WI38 (cell line): ENCODE data around the gene WNT7A.

Source experiments
- H3K4me3 ChIP-seq: 2 replicates; pipeline ENCODE4 v1.5.1; 2011; ENCODE audit warnings: low read depth, mild to moderate bottlenecking, control low read depth, low read length
- TF ChIP-seq, protein P1 (sequence below): IDR thresholded peaks from 2 replicates; pipeline ENCODE4 v1.5.1; 2012; ENCODE audit warnings: low read depth, mild to moderate bottlenecking, control low read depth, low read length

The WNT7A gene

DNA sequence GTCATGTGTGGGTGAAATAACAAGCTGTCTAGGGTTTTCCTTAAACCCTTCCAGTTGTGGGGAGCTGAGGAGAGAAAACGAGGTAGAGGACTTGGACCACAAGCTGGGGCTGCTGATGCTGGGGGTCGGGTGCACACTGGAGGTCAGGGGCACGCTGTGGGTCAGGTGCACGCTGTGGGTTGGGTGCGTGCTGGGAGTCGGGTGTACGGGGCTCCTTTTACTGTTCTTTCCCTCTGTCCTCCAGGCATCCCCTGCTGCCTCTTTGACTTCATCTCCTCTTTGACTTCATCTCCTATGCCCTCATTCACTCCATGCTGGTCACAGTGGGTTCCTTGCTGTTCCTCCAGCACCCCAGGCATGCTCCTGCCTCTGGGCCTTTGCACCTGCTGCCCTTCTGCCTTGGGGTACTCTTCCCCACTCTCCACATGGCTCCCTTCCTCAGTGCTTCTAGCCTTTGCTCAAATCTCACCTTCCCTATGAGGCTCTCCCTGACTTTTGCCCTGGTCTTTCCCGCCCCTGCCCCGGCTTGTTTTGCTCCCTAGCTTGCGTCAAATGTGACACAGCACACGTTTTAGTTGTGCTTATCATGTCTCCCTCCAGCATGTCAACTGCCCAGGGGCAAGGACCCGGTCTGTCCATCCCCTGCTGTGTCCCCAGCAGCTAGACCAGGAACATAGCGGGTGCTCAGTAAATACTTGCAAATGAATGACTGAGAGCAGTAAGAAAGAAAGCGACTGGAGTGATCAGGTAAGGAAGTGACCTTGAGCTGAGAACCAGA is 45.4 kb downstream of the WNT7A start:
- H3K4me3 ChIP-seq: no peak overlapping the region
- TF ChIP-seq, protein P1, sequence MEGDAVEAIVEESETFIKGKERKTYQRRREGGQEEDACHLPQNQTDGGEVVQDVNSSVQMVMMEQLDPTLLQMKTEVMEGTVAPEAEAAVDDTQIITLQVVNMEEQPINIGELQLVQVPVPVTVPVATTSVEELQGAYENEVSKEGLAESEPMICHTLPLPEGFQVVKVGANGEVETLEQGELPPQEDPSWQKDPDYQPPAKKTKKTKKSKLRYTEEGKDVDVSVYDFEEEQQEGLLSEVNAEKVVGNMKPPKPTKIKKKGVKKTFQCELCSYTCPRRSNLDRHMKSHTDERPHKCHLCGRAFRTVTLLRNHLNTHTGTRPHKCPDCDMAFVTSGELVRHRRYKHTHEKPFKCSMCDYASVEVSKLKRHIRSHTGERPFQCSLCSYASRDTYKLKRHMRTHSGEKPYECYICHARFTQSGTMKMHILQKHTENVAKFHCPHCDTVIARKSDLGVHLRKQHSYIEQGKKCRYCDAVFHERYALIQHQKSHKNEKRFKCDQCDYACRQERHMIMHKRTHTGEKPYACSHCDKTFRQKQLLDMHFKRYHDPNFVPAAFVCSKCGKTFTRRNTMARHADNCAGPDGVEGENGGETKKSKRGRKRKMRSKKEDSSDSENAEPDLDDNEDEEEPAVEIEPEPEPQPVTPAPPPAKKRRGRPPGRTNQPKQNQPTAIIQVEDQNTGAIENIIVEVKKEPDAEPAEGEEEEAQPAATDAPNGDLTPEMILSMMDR: no peak

DNA sequence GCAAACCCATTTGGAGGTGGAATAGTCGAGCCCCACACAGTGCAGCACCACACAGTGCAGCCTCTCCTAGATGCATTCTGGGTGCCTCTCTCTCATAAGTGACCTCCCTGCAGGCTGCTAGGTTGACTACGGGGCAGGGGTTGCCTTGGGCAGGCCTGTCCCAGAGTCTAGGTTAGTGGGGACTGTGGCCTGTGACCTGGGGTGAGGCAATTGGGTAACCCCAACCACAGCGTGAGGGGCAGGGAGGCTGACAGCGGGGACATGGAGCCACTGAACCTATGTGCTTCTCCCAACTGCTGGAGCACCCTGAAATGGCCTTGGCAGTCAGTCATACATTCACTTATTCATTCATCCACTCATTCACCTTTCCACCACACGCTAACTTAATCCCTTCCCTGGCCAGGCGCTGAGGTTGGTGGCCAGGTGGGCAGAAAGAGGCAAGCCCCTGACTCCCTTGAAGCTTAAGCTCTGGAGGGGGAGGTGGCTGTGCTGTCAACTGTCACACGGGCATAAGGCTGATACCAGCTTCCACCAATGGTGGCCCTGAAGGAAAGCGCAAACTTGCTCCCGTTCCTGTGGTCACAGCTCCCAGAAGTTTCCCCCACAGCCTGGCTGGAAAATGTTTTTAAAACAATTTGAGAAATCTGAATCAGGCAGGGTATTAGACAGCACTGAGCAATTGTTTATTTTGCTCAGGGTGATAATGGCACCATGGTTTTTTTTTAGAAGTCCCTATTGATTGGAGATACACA is 46.2 kb downstream of the WNT7A start:
- TF ChIP-seq, protein P1: no peak
- no peak overlapping the region for H3K4me3 ChIP-seq

DNA sequence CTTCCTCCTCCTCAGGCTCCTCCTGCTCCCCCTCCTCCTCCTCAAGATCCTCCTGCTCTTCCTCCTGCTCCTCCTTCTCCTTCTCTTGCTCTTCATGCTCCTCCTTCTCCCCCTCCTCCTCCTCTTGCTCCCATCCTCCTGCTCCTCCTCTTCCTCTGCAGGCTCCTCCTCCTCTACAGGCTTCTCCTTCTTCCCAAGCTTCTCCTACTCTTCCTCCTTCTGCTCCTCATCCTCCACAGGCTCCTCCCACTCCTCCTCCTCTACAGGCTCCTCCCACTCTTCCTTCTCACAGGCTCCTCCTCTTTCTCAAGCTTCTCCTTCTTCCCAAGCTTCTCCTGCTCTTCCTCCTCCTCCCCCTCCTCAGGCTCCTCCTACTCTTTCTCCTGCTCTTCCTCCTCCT is 47.7 kb downstream of the WNT7A start:
- TF ChIP-seq, protein P1: no peak
- no peak overlapping the region for H3K4me3 ChIP-seq

GRCh38 chr3:13831386-13831996 is 48.4 kb downstream of the WNT7A start:
- TF ChIP-seq, protein P1: no peak
- H3K4me3 ChIP-seq: no peak overlapping the region

DNA sequence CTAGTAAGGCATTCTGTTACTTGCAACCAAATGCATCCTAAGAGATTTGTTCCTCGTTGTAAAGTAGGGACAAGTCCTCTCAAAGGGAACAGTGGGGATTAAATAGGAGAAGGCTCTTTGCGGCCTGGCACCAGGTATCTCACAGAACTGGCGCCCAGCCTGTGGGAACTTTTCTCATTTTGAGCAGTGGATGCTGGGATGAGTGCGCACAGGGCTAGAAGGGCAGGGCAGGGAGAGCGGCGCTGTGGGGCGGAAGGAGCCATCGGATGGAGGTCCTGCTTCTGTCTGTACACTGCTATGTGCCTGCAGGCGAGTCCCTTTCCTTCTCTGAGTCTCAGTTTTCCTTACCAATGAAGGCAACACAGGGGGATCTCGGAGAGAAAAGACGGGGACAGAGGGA is 50.6 kb downstream of the WNT7A start:
- no peak overlapping the region for H3K4me3 ChIP-seq
- TF ChIP-seq, protein P1: no peak

GRCh38 chr3:13828501-13829265 is 51.2 kb downstream of the WNT7A start:
- H3K4me3 ChIP-seq: no peak overlapping the region
- TF ChIP-seq, protein P1: no peak
